ENCODE data around the gene FAM221A. TPM values are rescaled to one million over a fixed set of nuclear protein-coding genes. Genes with fewer than 3 reads are reported as not detected.
"Not testable (repeated sequence)": the region's sequence is repeated elsewhere in the genome, so short reads cannot be mapped to it uniquely, and the experiment has no call there.

The FAM221A gene
- 5.3 and 7.0 TPM in 2 replicates for total RNA-seq (2014; rRNA removed; shearing (Covaris generic))

DNA sequence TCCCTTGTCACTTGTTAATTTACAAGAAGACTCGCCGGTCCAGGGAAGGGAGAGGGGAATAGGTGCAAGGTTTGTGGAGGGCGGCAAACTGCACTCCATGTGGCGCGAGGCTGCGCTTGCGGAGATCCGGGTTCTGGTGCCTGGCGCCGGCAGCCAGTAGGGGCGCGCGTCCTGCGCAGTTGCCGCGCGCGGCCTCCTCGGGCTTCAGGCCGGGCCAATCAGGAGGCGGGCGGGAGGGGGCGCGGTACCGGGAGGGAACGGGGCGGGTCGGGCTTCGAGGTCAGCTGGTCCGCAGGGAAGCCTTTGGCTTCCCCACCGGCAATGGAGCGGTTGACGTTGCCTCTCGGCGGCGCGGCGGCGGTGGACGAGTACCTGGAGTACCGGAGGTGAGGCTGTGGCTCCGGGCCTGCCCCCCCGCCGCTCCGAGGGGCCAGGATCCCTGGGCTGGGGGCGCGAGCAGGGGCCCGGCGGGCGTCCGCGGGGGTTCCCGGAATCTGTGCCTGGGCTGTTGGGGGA lies at the start of gene FAM221A:
Gene FAM221A (plus strand): TSS at position 302 of the 516 bp plus-strand sequence. CDS start 20 bp downstream, at position 322.
- DNase-seq (ENCODE audit: low read depth) = peak; percentile 71

DNA sequence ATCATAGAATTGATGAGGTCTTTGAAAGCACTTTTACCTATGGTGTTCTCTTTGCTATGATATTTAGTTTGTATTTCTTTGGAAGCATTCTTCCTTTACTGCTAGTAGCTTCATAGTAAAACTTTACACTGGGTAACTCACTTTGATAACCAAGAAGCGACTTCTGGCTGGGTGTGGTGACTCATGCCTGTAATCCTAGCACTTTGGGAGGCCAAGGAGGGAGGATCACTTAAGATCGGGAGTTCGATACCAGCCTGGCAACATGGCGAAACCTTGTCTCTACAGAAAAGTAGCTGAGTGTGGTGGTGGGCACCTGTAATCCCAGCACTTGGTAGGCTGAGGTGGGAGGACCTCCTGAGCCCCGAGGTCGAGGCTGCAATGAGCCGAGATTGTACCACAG lies 46.6 kb upstream of the FAM221A start:
- no peak for DNase-seq (ENCODE audit: low read depth)

GRCh38 chr7:23645822-23646221 lies 34.2 kb upstream of the FAM221A start:
- DNase-seq (ENCODE audit: low read depth) = no peak

GRCh38 chr7:23653942-23654341 lies 26.1 kb upstream of the FAM221A start:
- no peak for DNase-seq (ENCODE audit: low read depth)

GRCh38 chr7:23654508-23654907 lies 25.5 kb upstream of the FAM221A start:
- peak; percentile 12 for DNase-seq (ENCODE audit: low read depth)

GRCh38 chr7:23655433-23655832 lies 24.6 kb upstream of the FAM221A start:
- no peak for DNase-seq (ENCODE audit: low read depth)

DNA sequence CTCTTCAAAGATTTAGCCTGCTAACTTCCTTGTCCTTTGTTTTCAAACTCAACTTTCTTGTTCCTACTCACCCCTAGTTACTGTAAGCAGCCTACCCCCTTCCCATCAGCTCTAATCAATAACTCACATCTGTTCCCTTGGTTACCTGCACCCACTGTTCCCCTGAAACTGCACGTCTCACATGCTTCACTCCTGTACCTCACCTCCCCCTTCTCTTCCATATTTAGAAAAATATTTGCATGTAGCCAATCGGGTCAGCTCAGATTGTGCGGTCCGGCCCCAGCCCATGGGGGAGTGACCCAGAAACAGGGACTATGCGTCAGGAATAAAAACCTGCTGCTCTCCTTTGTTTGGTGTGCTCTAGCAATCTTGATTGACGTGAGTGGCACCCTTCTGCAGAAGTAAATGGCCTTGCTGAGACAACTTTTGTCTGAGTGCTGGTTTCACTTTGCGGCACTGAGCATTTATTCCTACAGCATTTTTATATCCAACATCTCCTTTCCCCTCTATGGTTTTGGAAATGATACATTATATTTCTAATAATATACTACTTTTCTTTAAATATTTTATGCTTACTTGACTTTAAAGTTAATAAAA lies 21.1 kb upstream of the FAM221A start:
- no peak for DNase-seq (ENCODE audit: low read depth)

DNA sequence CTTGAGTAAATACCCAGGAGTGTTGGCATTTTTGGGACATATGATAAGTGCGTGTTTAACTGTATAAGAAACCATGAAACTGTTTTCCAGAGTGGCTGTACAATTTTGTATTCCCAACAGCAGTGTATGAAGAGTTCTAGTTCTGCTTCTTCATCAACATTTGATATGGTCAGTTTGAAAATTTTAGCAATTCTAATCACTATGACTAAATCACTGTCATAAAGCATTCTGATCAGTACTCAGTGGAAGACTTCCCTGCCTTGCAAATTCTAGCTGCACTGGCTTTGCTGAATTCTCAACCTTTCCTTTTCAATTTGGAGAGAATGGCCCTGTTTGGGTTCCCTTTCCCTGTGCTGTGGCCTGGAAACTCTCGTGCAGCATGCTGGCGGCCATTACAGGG lies 18.6 kb upstream of the FAM221A start:
- no peak for DNase-seq (ENCODE audit: low read depth)

DNA sequence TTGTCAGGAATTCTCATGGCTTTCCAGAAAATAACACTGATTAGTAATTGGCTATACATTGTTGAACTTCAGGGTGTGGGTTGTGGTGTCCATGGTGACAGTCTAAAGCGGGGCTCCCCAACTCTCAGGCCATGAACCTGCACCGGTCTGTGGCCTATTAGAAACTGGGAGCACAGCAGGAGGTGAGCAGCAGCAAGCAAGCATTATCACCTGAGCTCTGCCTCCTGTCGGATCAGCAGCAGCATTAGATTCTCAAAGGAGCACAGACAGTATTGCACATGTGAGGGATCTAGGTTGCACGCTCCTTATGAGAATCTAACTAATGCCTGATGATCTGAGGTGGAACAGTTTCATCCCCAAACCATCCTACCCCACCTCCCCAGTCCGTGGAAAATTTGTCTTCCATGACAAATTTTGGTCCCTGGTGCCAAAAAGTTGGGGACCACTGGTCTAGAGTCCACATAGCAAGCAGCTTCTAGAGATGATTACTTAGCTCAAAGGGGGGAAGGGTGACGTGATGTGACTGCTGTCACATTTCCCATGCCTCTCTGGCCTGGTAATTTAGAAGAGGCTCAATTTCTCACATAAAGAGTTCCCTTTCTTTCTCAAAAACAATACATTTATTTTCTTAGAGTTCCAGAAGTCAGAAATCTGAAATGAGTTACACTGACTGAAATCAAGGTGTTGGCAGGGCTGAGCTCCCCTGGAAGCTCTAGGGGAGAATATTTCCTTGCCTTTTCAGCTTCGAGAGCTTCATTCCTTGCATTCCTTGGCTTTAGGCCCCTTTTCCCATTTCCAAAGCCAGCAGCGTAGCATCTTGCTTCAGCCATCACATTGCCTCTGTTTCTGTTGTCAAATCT lies 17.6 kb upstream of the FAM221A start:
- DNase-seq (ENCODE audit: low read depth) = peak; percentile 9

- DNase-seq (ENCODE audit: low read depth) = no peak
Observed at GRCh38 chr7:23662984-23663313, 17.1 kb upstream of the FAM221A start.

DNA sequence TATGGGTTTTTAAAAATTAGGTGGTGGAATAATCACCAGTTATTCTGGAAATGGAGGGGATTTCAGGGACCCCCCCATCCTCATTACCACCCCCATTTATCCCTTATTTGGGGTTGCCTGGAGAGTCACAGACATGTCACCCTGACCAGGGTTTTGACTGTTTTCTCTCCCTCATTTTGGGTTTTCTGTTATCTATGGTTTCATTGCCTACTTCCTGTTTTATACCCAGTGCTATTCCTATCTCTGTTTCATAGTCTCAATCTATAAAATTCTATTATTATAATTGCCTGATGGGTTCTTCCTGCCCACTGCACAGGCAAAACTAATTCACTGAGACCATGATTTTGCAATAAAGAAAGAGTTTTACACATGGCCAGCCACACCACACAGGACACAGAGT lies 15.9 kb upstream of the FAM221A start:
- DNase-seq (ENCODE audit: low read depth) = no peak

DNA sequence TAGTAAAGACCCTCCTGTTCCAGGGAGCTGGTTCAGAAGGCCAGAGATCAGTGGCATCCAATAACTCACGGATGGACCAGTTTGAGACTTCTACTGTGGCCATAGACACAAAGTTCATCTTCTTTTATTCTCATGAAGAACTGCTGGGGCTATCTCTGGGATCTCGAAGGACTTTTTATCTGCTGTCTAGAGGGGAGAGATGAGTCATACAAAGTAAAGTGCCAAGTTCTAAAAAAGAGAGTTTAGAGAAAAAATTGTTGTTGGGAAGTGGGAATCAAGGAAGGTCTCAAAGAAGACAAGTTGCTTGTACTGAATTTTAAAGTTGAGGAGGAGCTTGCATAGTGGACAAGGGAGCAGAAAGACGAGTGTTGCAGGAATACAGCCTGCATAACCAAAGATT lies 8.0 kb upstream of the FAM221A start:
- DNase-seq (ENCODE audit: low read depth) = peak; percentile 25

- DNase-seq (ENCODE audit: low read depth) = peak; percentile 63
Observed at GRCh38 chr7:23680414-23681405, 711 bp downstream of the FAM221A start.

GRCh38 chr7:23684041-23684440 lies 4.0 kb downstream of the FAM221A start:
- DNase-seq (ENCODE audit: low read depth) = not testable (repeated sequence)

- DNase-seq (ENCODE audit: low read depth) = peak; percentile 56
Observed at GRCh38 chr7:23685731-23686130, 5.7 kb downstream of the FAM221A start.

DNA sequence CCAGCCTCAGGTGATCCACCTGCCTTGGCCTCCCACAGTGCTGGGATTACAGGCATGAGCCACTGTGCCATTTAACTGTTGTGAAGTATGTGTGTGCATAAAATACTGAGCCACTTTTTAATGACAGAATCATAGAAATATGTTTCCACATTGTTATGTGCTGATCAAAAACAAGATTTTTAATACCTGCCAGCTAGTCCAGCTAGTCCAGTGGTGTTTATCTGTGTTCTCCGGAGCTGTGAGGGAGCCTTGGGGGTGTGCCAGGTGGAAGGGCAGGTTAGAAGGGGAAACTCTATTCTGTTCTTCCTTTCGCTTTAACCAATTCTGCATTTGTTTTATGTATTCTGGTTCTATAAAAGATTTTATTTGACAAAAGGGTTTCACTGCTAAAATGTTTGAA lies 7.0 kb downstream of the FAM221A start:
- DNase-seq (ENCODE audit: low read depth) = peak; percentile 7

DNA sequence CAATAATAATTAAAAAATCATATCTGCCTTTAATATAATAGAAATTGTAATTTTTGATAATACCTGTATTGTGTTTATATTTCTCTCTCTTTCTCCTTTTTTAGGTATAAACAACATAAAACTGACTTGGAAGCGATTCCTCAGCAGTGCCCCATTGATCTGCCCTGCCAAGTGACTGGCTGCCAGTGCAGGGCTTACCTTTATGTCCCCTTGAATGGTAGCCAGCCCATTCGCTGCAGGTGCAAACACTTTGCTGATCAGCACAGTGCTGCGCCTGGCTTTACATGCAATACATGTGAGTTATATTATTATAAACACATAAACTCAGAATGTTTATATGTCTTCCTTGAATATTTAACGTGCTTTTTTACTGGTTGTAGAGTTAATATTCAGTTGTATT lies 9.2 kb downstream of the FAM221A start:
- no peak for DNase-seq (ENCODE audit: low read depth)

DNA sequence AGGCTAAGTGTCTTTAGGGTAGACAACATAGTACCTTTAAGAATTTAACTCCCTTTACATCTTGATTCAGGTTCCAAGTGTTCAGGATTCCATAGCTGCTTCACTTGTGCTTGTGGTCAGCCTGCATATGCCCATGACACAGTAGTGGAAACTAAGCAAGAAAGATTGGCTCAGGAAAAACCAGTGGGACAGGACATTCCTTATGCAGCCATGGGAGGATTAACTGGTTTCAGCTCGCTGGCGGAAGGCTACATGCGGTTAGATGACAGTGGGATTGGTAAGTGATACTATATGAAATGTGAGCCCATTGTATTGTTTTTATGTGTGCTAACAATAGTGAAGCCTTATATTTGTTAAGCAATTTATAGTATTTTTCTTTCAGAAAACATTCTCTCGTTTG lies 11.3 kb downstream of the FAM221A start:
- peak; percentile 4 for DNase-seq (ENCODE audit: low read depth)

GRCh38 chr7:23693224-23693623 lies 13.2 kb downstream of the FAM221A start:
- no peak for DNase-seq (ENCODE audit: low read depth)

- peak; percentile 61 for DNase-seq (ENCODE audit: low read depth)
Observed at GRCh38 chr7:23696916-23697441, 17.0 kb downstream of the FAM221A start.

DNA sequence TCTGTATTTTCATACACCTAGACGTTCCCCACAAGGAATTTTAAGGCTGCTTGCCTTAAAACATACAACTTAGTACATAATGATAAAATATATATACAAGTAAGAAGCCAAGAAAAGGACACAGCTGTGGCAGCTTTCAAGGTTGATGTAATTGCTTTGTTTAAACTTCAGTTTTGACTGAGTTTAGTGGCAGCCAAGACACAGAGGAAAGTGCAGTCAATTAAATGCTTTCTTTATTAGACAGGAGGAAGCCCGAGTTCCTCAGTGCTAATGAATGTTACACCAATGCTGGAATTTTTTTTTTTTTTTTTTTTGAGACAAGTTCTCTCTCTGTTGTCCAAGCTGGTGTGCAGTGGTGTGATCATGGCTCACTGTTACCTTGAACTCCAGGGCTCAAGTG lies 18.8 kb downstream of the FAM221A start:
- no peak for DNase-seq (ENCODE audit: low read depth)

GRCh38 chr7:23700046-23700445 lies 20.0 kb downstream of the FAM221A start:
- DNase-seq (ENCODE audit: low read depth) = no peak

All from M059J (cell line).